ENCODE results near the gene MBNL1.

DNA sequence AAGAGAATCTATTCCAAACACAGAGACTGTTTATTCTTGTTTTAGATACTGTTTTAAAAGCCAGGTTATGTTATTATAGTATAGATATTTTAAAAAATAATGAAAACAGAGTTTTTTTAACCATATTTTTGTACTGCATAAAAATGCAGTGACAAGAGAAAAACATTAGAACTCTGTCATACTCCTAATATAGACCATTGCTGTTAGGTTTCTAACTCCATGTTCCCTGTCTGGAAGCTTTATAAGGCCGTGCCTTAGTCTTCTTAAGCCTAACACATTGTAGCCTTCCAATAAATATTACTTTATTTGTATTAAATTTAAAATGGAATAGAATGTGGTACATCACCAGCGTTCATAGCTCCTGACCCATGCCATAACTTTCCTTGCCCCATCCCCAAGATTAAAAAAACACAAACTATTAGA lies 53.2 kb downstream of the MBNL1 start:
- TF ChIP-seq POLR2A (IDR thresholded peaks at IDR 0.05; ENCODE audit: low read length), result no peak
- TF ChIP-seq GATA1 (IDR thresholded peaks at IDR 0.05; ENCODE audit: low read depth, low read length), result no peak

Measured in erythroblast (primary cell).